ENCODE data around the gene C14orf119. TPM values are rescaled to one million over a fixed set of nuclear protein-coding genes. Genes with fewer than 3 reads are reported as not detected.

Gene C14orf119
- total and polyA plus RNA-seq, 9 of the 15 experiments (the other 6 are each of a cell fraction or from before 2014, with no cell fraction given): 36.7 to 251 (median 51.8) TPM

GRCh38 chr14:23056956-23057756 is 38.1 kb upstream of the C14orf119 start, which contains the start of gene CDH24 (continued):
- peak; percentile 43 for TF ChIP-seq BCOR (IDR thresholded peaks at IDR 0.05)
- TF ChIP-seq E2F6 (IDR thresholded peaks at IDR 0.05; ENCODE audit: borderline replicate concordance in 1 of 2, extremely low read depth in 1 of 2, insufficient read depth in 1 of 2, insufficient read length in 1 of 2, low read depth in 1 of 2, low read length in 1 of 2, poor library complexity in 1 of 2, severe bottlenecking in 1 of 2): peak in 1 of 2 experiments; percentile 71
- no peak for TF ChIP-seq ZNF143 (CRISPR knock-in tag; IDR thresholded peaks at IDR 0.05)
- TF ChIP-seq NELFE (IDR thresholded peaks at IDR 0.05; ENCODE audit: insufficient read depth, insufficient read length): no peak
- TF ChIP-seq PHF21A (IDR thresholded peaks at IDR 0.05; ENCODE audit: borderline replicate concordance, low read depth): no peak
- TF ChIP-seq ZNF121 (CRISPR knock-in tag; conservative IDR thresholded peaks at IDR 0.05): no peak
- peak in 1 of 2 experiments; percentile 33 for TF ChIP-seq AFF1 (IDR thresholded peaks at IDR 0.05; ENCODE audit: low read depth in 1 of 2, partially characterized antibody in 2 of 2)
- TF ChIP-seq ZKSCAN8 (CRISPR knock-in tag; IDR thresholded peaks at IDR 0.05): no peak
- no peak for TF ChIP-seq CEBPZ (IDR thresholded peaks at IDR 0.05; ENCODE audit: borderline replicate concordance, low read depth, low read length)
- no peak for TF ChIP-seq NR0B1 (IDR thresholded peaks at IDR 0.05; ENCODE audit: partially characterized antibody)
- no peak for TF ChIP-seq ZFP36 (IDR thresholded peaks at IDR 0.05; ENCODE audit: low read depth, low read length, partially characterized antibody)
- TF ChIP-seq THAP7 (CRISPR knock-in tag; IDR thresholded peaks at IDR 0.05): no peak

All from K562 (cell line).